GM20431 (cell line): ENCODE data around the gene TMEM140.
"Not testable (repeated sequence)": the region's sequence is repeated elsewhere in the genome, so short reads cannot be mapped to it uniquely, and the experiment has no call there.

Source experiments
- in situ Hi-C: fragments of 300-500 bp; cut with MseI, MboI; formaldehyde crosslinking; loops from one replicate; pipeline ENCODE4 v1.15.0; 2020; ENCODE audit warnings: low sequenced_read_pairs; ENCODE audit not compliant: unreplicated experiment

The TMEM140 gene

GRCh38 chr7:135208102-135208793, 60.4 kb downstream of the TMEM140 start:
- in situ Hi-C loops: no loop called here

GRCh38 chr7:135209225-135209834, 61.5 kb downstream of the TMEM140 start:
- in situ Hi-C loops: no loop called here

- in situ Hi-C loops: no loop called here
These were observed 63.0 kb downstream of the TMEM140 start for GRCh38 chr7:135210888-135211178.

GRCh38 chr7:135211179-135211945, 63.5 kb downstream of the TMEM140 start, which contains the start of gene WDR91:
WDR91 (minus strand) TSS chr7:135211526; CDS start chr7:135211502, 24 bp downstream.
- in situ Hi-C loops: no loop called here

- in situ Hi-C loops: not testable (repeated sequence)
These were observed 64.2 kb downstream of the TMEM140 start for GRCh38 chr7:135211946-135212685.

GRCh38 chr7:135213831-135214230, 66.0 kb downstream of the TMEM140 start:
- in situ Hi-C loops: no loop called here

GRCh38 chr7:135215180-135215579, 67.3 kb downstream of the TMEM140 start:
- in situ Hi-C loops: no loop called here

- in situ Hi-C loops: no loop called here
These were observed 67.8 kb downstream of the TMEM140 start for GRCh38 chr7:135215698-135216097.
